22Rv1 (cell line): ENCODE measurements around the gene NXNL2.

Experiments
- ZFX ChIP-seq: fragments of 450-650 bp; IDR thresholded peaks from 2 replicates; pipeline ENCODE4 v1.6.1; 2017; ENCODE audit warnings: antibody characterized with exemption, borderline replicate concordance
- TF ChIP-seq, protein P1 (sequence below): fragments of 450-650 bp; IDR thresholded peaks from 2 replicates; pipeline ENCODE4 v1.5.1; 2017; ENCODE audit warnings: mild to moderate bottlenecking

DNA sequence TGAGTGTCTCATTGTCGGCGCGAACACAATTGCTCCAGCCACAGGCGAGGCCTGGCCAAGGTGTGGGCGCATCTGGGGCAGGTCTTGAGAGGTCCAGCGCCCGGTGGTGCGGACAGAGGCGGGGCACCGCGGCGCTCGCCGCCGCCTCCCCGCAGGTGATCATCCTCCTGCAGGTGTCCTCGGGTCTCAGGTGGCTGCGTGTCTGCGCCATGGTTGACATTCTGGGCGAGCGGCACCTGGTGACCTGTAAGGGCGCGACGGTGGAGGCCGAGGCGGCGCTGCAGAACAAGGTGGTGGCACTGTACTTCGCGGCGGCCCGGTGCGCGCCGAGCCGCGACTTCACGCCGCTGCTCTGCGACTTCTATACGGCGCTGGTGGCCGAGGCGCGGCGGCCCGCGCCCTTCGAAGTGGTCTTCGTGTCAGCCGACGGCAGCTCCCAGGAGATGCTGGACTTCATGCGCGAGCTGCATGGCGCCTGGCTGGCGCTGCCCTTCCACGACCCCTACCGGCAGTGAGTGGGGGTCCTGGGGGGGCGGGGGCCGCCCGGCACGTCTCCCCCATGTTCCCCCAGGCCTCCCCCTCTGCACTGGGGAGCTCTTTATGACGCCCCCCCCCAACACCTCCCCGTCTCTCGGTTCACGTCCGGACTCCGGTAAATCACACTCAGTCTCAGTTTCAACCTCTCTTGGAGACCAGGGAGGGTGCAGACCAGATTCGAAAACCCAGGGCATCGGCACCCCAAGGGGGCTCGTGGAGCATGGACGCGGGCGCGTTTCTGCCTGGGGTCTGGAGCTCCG, 446 bp downstream of the NXNL2 start:
- TF ChIP-seq, protein P1, sequence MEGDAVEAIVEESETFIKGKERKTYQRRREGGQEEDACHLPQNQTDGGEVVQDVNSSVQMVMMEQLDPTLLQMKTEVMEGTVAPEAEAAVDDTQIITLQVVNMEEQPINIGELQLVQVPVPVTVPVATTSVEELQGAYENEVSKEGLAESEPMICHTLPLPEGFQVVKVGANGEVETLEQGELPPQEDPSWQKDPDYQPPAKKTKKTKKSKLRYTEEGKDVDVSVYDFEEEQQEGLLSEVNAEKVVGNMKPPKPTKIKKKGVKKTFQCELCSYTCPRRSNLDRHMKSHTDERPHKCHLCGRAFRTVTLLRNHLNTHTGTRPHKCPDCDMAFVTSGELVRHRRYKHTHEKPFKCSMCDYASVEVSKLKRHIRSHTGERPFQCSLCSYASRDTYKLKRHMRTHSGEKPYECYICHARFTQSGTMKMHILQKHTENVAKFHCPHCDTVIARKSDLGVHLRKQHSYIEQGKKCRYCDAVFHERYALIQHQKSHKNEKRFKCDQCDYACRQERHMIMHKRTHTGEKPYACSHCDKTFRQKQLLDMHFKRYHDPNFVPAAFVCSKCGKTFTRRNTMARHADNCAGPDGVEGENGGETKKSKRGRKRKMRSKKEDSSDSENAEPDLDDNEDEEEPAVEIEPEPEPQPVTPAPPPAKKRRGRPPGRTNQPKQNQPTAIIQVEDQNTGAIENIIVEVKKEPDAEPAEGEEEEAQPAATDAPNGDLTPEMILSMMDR = peak; percentile 32
- TF ChIP-seq ZFX = no peak
